ENCODE data around the gene PCNT. TPM values are rescaled to one million over a fixed set of nuclear protein-coding genes. Genes with fewer than 3 reads are reported as not detected.

The PCNT gene
- total and polyA plus RNA-seq, 2 of the 8 experiments (the other 6 are each of a cell fraction or from before 2014, with no cell fraction given), result 9.9 to 45.1 TPM

GRCh38 chr21:46394595-46395104 lies 70.7 kb downstream of the PCNT start (continued):
- no peak for TF ChIP-seq POLR2AphosphoS5 (IDR thresholded peaks at IDR 0.05; ENCODE audit: low read depth, low read length)
- TF ChIP-seq TBP (IDR thresholded peaks at IDR 0.05; ENCODE audit: low read depth, low read length), result no peak
- no peak for TF ChIP-seq SP4 (IDR thresholded peaks at IDR 0.05; ENCODE audit: low read length)
- TF ChIP-seq CTBP2 (IDR thresholded peaks at IDR 0.05; ENCODE audit: borderline replicate concordance, insufficient read depth, insufficient read length, low read length), result no peak
- TF ChIP-seq EGR1 (IDR thresholded peaks at IDR 0.05; ENCODE audit: borderline replicate concordance, low read depth, low read length), result no peak
- no peak for TF ChIP-seq CHD2 (IDR thresholded peaks at IDR 0.05; ENCODE audit: low read length)
- no peak for TF ChIP-seq ASH2L (IDR thresholded peaks at IDR 0.05; ENCODE audit: low read length)
- no peak for TF ChIP-seq KDM1A (IDR thresholded peaks at IDR 0.05; ENCODE audit: borderline replicate concordance, low read length)
- no peak for TF ChIP-seq CREB1 (IDR thresholded peaks at IDR 0.05)
